ENCODE data around the gene LAMA5. TPM values are rescaled to one million over a fixed set of nuclear protein-coding genes. Genes with fewer than 3 reads are reported as not detected.

LAMA5 gene
- total and polyA plus RNA-seq, 2 donors (not counting 1 experiment from before 2014, with no cell fraction given) = 52.9 to 83.5 TPM

- H3K4me1 Mint-ChIP-seq = no peaks in the 10 kb centered on the region
- H3K36me3 ChIP-seq (replicated peaks in 1 of 2; ENCODE audit: control extremely low read depth in 1 of 2, control insufficient read depth in 1 of 2, extremely low read depth in 1 of 2, insufficient read depth in 2 of 2, low read length in 1 of 2) = no peaks in the 10 kb centered on the region
- H3K27ac Mint-ChIP-seq = no peak overlapping the region
- H3K9me3 ChIP-seq (ENCODE audit: control extremely low read depth in 1 of 3, control insufficient read depth in 2 of 3, insufficient read depth in 1 of 3, low read length in 2 of 3) = peaks cover 0 to 4% (median 0%) of the 10 kb centered on the region in 3 donors
- H3K4me3 Mint-ChIP-seq = no peak overlapping the region
- no peaks in the 10 kb centered on the region for H3K27me3 ChIP-seq (replicated peaks in 1 of 4; ENCODE audit: control extremely low read depth in 1 of 4, control insufficient read depth in 3 of 4, insufficient read depth in 4 of 4, low read length in 3 of 4)
- no peak overlapping the region for H3K27ac ChIP-seq (ENCODE audit: low read length in 2 of 2)
- no peak overlapping the region for H3K9ac ChIP-seq (ENCODE audit: low read length)
- no peak overlapping the region for H3K4me3 ChIP-seq (ENCODE audit: control extremely low read depth in 1 of 5, extremely low read depth in 1 of 5, insufficient read depth in 1 of 5, low read depth in 2 of 5, low read length in 4 of 5)
- DNase-seq (no peak), ATAC-seq (ENCODE audit: low read depth) (no peak)
- H2AFZ ChIP-seq (ENCODE audit: insufficient read depth, low read depth, low read length, poor library complexity, severe bottlenecking) = no peak overlapping the region
- no peak overlapping the region for H3K4me2 ChIP-seq (replicated peaks; ENCODE audit: low read depth, low read length, poor library complexity, severe bottlenecking)
- intact Hi-C loops (cut with micrococcal nuclease) = no loop called here
- no peaks in the 10 kb centered on the region for H3K27me3 Mint-ChIP-seq
- H4K20me1 ChIP-seq (ENCODE audit: control insufficient read depth, insufficient read depth, low read length, poor library complexity, severe bottlenecking) = no peaks in the 10 kb centered on the region
- H3K79me2 ChIP-seq (ENCODE audit: control insufficient read depth, insufficient read depth, low read length) = no peaks in the 10 kb centered on the region
- H3K9me3 Mint-ChIP-seq (ENCODE audit: insufficient read depth) = peaks cover 3% of the 10 kb centered on the region
- TF ChIP-seq CTCF (IDR thresholded peaks at IDR 0.05) (no peak), EZH2 (IDR thresholded peaks at IDR 0.05; ENCODE audit: borderline replicate concordance, insufficient read depth, low read depth, low read length, poor library complexity, severe bottlenecking) (no peak)
- CTCF ChIA-PET = no interaction called here
- peaks cover 0 to 6% of the 10 kb centered on the region in 2 donors for H3K4me1 ChIP-seq (ENCODE audit: control insufficient read depth in 2 of 2, insufficient read depth in 2 of 2, low read length in 2 of 2)
- POLR2A ChIA-PET = interaction anchor here (0.5 kb wide), 1 partner anchor 21 kb away, joined by 3 read pairs; no protein-coding TSS in a partner anchor
- WGBS (ENCODE audit: insufficient coverage) = 94% methylated on average over 15 of the region's 16 CpGs
Observed at GRCh38 chr20:62353289-62354030, 13.7 kb downstream of the LAMA5 start.

Measured in B cell (primary cell).